GM19238 (cell line): ENCODE measurements around the gene KY.

Experiments
- DNase-seq: peaks from one replicate; pipeline ENCODE4 v3.0.0; 2011; ENCODE audit warnings: low spot score; ENCODE audit not compliant: insufficient read length

KY gene, protein sequence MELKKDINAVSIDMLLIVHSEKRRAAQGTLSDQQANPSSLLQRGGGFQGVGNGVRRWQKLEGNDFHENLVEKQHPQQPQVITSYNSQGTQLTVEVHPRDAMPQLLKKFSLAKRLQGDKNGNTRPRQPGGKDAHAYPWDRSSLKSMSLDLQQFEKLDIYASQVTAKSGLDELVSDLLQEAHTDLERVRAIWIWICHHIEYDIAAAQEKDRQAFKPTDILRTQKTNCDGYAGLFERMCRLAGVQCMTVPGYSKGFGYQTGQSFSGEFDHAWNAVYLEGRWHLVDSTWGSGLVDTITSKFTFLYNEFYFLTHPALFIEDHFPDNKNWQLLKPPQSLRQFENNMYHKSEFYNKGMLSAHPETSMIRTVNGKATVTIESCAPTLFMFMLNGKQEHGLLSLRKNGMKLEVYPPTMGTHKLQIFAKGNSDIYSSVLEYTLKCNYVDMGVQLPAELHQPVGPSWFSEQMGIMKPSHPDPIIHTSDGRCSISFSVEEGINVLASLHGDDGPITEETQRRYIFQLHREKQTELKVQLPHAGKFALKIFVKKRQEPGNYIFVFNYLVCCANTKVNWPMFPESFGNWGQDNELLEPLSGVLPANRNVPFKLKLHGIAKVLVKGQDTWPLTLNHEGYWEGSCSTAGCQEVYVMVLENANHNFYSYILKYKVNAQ

GRCh38 chr3:134650431-134651346 lies at the start of gene KY:
Gene KY (minus strand): TSS chr3:134651022. CDS start chr3:134650960, 62 bp downstream.
- no peak for DNase-seq

DNA sequence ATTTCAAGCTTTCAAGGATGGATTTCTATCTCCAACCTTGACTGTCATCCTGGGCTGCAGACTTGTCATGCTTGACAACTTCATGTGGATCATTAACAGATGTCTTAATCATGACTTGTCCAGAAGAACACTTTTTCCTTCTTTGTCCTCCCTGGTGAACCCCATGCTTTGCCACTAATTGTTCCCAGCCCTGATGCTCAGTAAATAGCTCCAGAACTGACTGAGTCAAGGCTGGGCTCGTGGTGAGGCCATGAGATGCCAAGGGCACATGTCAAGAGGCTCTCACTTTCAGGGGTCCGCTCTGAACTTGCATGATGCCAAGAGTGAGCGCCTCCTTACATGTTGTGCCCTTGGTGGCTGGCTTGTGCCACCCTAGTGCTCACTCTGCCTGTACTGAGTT lies 48.9 kb upstream of the KY start:
- no peak for DNase-seq

DNA sequence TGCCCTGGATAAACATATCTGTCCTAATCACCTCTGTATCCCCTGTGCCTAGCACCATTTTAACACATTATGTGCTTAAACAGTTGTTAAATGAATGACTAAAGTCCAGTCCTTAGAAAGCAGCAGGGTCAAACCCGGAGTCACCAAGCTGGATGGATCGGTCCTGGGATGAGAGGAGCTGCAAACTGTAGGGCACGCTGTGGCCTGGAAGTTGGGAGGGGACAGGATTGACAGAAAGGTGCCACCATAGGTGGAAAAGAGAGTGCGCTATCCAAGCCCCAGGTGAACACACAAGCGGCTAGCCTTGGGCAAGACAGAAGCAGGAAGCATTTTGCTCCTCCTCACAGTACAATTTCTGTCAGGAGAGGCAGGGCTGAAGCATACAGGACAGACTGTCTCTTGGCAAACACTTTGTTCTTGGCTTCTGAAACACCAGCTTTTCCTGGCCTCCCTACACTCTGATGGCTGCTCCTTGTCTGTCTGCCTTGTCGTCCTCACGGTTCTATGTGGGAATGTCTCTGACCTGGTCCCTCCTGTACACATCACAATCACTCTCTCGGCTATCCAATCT lies 48.4 kb upstream of the KY start:
- DNase-seq: no peak

DNA sequence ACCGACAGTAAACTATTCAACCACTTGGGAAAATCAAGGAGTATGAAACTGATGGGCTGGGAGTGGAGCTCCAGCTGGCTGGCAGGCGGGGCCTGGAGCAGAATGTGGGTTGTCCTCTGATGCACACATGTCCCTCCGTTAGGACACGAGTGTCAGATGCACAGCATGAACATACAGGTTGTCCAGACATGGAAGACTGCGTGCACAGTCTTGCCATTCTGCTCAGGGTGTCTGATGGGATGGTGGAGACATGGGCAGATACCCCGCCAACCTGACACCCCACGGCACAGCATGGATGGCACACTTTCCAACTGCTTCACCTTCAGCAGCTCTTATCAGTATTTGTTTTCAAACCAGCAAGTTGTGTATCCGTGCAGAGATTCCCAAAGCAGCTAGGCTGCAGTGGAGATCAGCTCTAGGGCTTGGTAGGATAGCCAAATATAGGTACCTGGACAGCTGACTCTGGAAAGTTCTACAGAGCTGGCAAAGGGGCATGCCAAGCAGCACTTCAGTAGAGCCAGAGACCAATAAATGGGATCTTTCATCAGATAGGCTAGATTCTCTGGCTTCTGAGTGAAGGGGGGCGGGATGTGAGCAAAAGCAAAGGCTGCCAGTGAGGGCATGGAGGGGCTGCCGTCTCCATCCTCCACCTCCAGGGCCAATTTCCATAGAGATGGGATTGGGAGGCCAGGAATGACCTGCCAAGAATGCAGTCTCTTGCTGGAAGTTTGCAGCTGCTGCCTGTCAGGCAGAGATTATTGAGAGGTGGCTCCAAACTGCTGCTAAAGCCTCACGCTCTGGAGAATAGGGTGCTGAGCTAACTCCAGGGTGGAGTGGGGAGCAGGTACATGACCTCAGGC lies 47.2 kb upstream of the KY start:
- no peak for DNase-seq

- no peak for DNase-seq
Measured at GRCh38 chr3:134696155-134696554, 45.3 kb upstream of the KY start.

- DNase-seq: no peak
Measured at GRCh38 chr3:134694946-134695543, 44.2 kb upstream of the KY start.

GRCh38 chr3:134694466-134694865 lies 43.6 kb upstream of the KY start:
- no peak for DNase-seq

DNA sequence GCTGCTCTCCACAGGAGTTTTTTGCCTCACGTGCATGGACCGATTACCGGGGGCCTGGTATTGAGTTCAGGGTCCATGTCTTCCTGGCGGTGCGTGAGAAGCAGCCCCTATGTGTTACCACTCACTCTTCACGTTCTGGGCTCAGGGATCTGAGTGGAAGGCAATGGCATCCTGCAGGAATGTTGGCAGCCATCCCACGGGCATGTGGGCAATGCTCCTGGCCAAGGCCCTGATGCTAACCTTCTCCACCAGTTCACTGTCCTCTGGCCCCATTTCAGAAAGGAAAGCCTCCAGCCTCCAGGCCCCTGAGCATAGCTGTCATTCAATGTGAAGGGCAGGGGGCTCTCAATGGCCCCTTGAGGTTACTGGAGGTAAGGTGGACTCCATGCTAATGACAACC lies 43.0 kb upstream of the KY start:
- no peak for DNase-seq

DNA sequence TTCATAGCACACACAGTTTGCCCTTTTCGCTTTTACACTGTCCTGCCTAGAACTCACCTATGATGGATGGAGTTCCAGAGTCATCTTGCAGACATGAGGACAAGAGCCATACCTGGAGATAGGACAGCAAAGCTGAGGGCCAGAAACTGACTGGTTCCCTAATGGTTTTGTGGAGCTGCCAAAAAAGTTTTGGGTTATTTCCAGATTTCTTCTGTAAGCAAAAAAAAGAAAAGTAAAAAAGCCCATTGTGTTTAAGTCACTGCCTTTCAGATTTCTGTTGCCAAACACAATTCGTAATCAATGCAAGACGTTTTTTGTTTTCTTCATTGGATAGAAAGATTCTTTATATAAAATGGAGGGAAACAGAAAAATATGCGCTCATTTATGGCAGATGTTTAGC lies 42.4 kb upstream of the KY start:
- DNase-seq: no peak

DNA sequence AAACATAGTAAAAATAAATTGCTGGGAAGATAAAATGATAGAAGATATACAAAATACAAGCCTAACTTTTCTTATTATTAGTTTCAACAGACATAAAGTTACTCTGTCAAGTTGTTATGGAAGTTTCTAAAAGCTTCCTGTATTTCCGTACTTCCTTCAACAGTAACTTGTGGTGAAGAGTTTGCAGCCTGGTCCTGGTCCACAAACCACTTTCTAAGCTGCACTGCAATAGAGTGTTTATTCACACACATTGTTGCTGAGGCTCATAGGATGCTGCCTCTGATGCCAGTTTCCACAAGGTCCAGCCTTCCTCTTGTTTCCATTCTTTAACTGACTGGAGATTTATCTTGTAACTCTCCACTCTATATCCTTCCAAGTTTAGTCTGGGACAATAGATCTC lies 39.4 kb upstream of the KY start:
- DNase-seq: no peak

DNA sequence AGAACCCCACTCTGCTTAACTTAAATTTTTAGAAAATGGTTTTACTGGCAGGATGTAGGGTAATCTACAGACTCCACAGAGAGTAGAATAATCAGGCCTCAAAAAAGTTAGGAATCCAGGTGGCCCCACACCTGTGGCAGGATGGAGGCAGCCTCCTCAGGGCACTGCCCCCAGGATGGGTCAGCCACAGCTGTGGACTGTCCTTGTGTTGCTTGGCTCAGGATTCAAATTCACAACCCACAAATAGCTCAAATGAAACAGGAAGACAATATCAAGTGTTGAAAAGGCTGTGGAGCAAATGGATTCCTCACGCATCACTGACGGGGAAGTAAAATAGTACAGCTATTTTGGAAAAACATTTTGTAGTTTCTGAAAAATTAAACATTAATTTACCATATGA lies 36.8 kb upstream of the KY start:
- DNase-seq: no peak

DNA sequence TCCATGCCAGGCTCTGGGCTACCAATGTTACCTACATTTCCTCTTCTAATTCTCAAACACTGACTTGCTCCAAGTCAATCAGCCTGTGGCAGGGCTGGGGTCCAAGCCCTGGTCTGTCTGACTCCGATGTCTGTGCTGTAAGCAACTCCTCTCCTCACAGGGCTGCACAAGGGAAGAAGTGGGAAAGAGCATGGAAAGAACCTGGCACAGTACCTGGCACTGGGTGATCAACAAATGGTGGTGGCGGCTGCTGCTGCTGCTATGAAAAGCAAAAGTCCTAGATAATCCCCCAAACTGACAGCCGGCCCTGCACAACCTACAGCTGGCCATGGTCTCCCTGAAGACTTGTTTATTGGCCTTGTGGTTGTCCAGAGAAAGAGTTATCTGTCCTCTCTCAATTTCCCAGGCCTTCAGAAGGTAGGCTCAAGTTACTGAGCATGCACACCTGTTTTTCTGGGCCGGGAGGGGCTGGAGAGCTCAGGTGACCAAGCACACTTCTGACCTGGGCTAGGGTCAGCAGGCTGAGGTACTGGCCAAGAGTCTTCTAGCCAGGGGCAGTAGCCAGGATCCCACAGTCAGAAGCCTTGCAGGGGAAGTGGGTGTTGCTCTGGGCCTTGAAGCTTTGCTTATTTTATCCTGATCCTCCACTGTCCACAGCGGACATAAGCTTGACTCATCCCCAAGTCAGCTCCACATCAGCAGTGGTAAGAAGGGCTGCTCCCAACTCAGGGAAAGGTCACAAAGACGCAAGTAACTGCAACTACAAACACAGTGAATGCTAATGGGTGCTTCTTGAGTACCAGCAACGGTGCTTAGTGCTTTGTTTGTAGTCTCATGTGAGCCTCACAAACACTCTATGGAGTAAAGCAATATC lies 35.3 kb upstream of the KY start:
- DNase-seq: no peak

GRCh38 chr3:134682196-134682880 lies 31.5 kb upstream of the KY start:
- no peak for DNase-seq

GRCh38 chr3:134681522-134681900 lies 30.7 kb upstream of the KY start:
- no peak for DNase-seq

DNA sequence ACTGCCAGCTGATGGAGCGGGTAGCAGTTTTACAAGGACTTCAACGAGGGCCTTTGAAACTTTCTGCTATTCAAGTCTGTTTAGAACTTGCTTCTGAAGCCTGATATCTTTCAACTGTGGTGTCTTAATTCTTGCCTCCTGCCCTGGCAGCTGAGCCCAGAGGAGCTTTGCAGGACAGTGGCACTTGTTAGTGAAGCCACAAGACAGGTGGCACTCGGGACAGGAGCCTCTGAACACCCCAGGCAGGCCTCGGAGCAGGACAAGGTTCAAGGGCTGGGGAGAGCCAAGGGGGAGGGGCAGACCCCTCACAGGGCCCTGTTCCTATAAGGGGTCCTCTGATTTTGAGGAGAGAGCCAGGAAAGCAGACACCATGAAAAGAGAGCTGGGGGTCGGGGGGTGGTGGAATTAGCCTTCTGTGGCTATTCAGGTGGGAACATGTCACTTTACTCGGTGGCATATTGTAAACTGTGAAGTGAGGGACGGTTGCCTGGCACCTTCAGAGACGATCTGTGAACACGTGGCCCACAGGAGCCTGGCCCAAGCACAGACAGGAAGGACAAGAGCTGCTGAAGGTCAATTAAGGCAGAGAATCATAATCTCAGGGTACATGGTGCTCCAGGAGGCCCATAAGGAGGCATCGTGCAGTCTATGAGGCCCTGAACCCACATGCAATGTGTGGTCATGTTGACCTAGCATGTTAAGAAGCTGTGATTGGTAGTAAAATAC lies 30.1 kb upstream of the KY start:
- DNase-seq: no peak

GRCh38 chr3:134677987-134678308 lies 27.1 kb upstream of the KY start:
- DNase-seq: no peak

DNA sequence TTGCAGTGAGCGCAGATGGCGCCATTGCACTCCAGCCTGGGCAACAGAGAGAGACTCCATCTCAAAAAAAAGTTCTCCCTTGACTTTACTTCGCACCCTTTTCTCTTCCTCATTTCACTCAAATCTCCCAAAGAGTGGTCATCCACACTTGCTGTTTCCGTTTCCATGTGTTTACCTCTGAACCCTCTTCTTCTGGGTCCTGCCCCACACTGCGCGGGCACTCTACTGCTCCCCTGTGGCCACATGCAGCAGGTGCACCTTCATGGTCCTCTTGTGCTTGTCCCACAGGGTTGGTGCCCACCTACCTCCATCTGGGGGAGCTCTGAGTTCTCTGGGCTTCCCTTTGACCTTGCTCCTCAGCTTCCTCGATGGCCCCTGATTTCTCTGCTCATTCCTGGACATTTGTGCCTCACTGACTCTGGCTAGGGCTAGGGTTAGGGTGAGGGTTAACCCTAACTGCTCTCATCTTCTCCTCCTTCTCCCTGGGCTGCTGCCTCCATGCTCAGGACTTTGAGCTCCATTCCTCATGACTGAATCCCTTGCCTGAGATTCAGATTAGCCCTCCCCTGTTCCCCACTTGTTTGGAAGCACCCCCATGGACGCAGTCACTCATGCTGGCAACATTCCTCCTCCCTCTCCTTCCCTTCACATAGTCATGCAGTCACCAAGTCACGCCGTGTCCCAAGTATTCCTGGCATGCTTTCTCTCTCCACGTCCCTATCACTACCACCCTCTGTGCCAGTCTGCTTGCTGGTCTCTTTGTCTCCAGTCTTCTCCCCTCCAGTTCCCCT lies 26.6 kb upstream of the KY start:
- no peak for DNase-seq
